CD4-positive, alpha-beta T cell treated with Interleukin-12 subunit alpha and Interleukin-12 subunit beta, for 1 hour (primary cell): Measurements from ENCODE around the gene GPR37.

Experiments
- DNase-seq: peaks from one replicate; pipeline ENCODE4 v3.0.0-alpha.2; 2020

The GPR37 gene

GRCh38 chr7:124779620-124780019, 14.0 kb upstream of the GPR37 start:
- DNase-seq: no peak

GRCh38 chr7:124779194-124779593, 13.6 kb upstream of the GPR37 start:
- no peak for DNase-seq

- DNase-seq: no peak
These were observed 11.7 kb upstream of the GPR37 start for GRCh38 chr7:124777268-124777667.

- DNase-seq: no peak
These were observed 10.6 kb upstream of the GPR37 start for GRCh38 chr7:124776153-124776552.

- no peak for DNase-seq
These were observed 9.8 kb upstream of the GPR37 start for GRCh38 chr7:124775422-124775821.

- no peak for DNase-seq
These were observed 8.3 kb upstream of the GPR37 start for GRCh38 chr7:124773938-124774337.

GRCh38 chr7:124773339-124773738, 7.7 kb upstream of the GPR37 start:
- no peak for DNase-seq

- no peak for DNase-seq
These were observed 3.5 kb upstream of the GPR37 start for GRCh38 chr7:124769136-124769535.

- no peak for DNase-seq
These were observed 2.9 kb upstream of the GPR37 start for GRCh38 chr7:124768525-124768924.

GRCh38 chr7:124764847-124765400, 668 bp downstream of the GPR37 start:
- no peak for DNase-seq

- no peak for DNase-seq
These were observed 1.3 kb downstream of the GPR37 start for GRCh38 chr7:124764051-124764846.

GRCh38 chr7:124762611-124763143, 2.9 kb downstream of the GPR37 start:
- DNase-seq: no peak

- no peak for DNase-seq
These were observed 4.4 kb downstream of the GPR37 start for GRCh38 chr7:124761164-124761715.

GRCh38 chr7:124758327-124758726, 7.3 kb downstream of the GPR37 start:
- no peak for DNase-seq

- DNase-seq: no peak
These were observed 10.9 kb downstream of the GPR37 start for GRCh38 chr7:124754576-124755268.

GRCh38 chr7:124752310-124752709, 13.3 kb downstream of the GPR37 start:
- DNase-seq: no peak

- no peak for DNase-seq
These were observed 14.6 kb downstream of the GPR37 start for GRCh38 chr7:124751027-124751426.

- no peak for DNase-seq
These were observed 18.5 kb downstream of the GPR37 start for GRCh38 chr7:124747072-124747471.

GRCh38 chr7:124738639-124739038, 27.0 kb downstream of the GPR37 start:
- DNase-seq: no peak

- DNase-seq: no peak
These were observed 27.8 kb downstream of the GPR37 start for GRCh38 chr7:124737760-124738300.

- no peak for DNase-seq
These were observed 37.0 kb downstream of the GPR37 start for GRCh38 chr7:124728610-124729009.

- DNase-seq: no peak
These were observed 40.9 kb downstream of the GPR37 start for GRCh38 chr7:124724507-124725192.

- no peak for DNase-seq
These were observed 41.5 kb downstream of the GPR37 start for GRCh38 chr7:124724079-124724478.
